Posterior vena cava (tissue), 2 donors: ENCODE data around the gene CACNA1C. TPM values are rescaled to one million over a fixed set of nuclear protein-coding genes. Genes with fewer than 3 reads are reported as not detected.

Experiments used
- DNase-seq: peaks from one replicate; pipeline ENCODE4 v3.0.0-alpha.2; 2020; ENCODE audit warnings: low spot score
- intact Hi-C, 2 donors: fragments of 100-400 bp; cut with DNase I; formaldehyde crosslinking; loops; one replicate each; pipeline versions ENCODE4 v1.14.1 to v1.14.2; 2022 to 2023
- total RNA-seq, 2 donors: library from RNA; stranded (reverse); fragmentation: NEBNext Ultra II Directional; extraction: Animal tissue kit (Norgen Biotek cat#: 25700); gene quantifications; one replicate each; pipeline ENCODE4 v1.2.1, GENCODE V29; 2021
- donor health status: DM: yes; HTN: yes; CAD: no.
- donor health status: DM: yes; HTN: yes; CAD: no.

Gene CACNA1C
- total RNA-seq, 2 donors from 2014 or later = 71.3 to 71.8 TPM

DNA sequence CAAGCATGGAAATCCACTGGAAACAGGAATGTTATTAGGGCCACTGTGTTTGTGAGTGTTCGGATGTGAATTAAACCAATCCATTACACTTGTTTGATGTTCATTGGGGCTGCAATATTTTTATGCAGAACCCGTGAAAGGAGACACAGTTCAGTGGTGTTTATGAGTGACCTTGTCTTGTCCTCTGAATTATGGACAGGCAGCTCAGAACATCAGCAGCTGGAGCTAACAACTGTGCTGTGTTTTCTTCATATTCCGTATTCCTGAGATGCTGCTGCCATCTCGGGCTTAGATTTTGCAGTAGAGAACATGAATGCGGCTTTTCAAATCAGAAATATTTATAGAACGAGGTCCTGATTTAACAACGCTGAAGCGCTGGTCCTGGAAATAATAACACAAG lies 20.3 kb upstream of the CACNA1C start:
- intact Hi-C loops = loop anchor here (5.0 to 10.0 kb wide), 3 partner anchors 58 to 238 kb away; no protein-coding TSS in a partner anchor
- DNase-seq = no peak

DNA sequence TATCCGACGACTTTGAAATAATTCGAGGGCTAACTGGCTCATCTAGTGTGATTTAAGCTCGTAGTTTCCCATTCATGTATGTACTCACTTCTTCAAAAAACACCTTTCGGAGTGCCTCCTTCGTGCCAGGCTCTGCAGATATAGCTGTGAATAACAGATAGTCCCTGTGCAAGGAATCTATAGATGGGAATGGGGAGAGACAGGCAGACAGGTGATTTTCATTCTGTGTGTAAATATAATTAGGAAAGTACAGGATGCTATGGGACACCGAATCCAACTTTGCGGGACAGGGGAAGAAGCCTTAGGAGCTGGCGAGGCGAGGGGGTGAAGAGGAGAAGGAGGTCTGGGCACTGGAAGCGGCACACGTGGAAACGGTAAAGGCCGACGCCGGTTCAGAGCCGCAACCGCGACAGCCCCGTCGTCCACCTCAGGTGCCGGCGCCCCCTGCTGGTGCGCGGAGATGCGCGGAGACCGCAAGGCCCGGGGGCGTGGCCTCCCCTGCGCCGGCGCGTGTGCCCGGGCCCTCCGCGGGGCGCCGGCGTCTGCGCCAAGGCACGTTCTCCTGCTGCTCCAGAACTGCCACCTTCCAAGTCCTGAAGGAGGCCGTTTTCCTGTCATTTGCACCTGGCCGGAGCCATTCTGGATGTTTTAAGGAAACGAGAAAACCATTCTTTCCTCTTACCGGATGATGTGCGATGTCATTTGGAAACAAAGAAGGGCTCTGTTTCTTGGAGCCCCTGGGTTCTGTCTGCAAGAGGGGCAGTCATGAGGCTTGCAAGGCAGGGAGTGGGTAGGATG lies 18.0 kb upstream of the CACNA1C start:
- intact Hi-C loops = loop anchor here (5.0 to 10.0 kb wide), 3 partner anchors 60 to 240 kb away; no protein-coding TSS in a partner anchor
- peak; percentile 96 for DNase-seq

DNA sequence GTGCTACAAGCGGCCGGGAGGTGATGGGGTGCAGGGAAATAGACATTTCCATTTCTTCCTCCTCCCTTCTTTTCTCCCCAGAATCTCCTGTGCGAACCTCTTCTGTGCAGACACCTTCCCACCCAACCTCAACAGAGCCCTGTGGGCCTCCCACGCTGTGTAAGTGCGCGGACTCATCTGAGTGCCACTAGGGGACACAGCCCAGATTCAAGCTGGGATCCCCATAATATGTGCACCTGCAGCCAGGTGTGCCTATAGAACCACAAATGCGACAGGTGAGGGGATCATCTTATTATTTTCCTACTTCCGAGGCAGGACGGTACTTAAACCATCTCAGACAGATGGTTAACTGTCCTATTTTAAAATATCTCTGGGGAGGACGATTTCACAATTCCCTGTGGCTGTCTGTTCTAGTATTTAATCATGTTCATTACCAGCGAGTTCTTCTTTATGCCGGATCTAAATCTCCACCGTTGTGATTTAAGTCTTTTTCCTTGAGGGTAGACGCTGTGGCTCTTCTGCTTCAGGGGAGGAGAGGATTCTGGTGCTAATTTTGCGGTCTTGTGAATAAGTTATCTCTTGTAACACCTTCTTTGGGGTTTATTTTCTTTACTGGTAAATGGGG lies 17.2 kb upstream of the CACNA1C start:
- intact Hi-C loops = loop anchor here (10.0 kb wide), 2 partner anchors 61 to 241 kb away; no protein-coding TSS in a partner anchor
- no peak for DNase-seq

DNA sequence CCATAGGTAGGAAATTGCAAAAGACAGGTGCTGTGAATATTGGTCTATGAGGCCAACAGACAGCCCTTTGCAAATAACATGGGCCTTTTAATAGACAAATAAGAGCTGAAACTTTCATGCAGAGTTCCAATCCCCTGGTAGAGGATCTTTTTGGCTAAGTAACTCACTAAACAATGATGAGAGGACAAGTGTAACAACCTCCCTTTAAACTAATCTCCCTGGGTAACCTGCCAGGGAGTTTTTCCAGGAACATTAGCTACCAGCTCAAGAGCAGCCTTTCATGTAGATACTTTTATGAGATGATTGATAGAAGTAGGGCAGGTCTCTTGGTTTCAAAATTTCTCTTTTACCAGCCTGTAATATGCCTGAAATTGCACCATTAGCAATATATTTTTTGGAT lies 13.8 kb upstream of the CACNA1C start:
- intact Hi-C loops = loop anchor here (10.0 kb wide), 2 partner anchors 64 to 244 kb away; no protein-coding TSS in a partner anchor
- no peak for DNase-seq

DNA sequence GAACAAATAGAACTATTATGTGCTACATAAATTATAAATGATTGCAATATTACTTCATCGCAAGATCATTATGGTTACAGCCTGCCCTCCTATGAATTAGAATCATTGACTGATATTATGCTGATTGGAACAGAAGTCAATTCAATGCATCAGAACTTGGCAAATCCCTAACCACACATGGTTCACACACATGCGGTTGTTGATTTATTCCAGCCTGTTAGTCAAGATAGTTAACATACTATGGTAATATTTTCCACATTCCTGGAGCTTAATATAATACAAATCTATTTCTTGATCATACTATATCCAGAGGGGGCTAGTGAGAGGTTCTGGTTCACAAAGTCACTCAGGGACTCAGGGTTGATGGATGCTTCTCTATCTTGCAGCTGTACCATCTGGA lies 9.7 kb upstream of the CACNA1C start:
- DNase-seq = no peak
- intact Hi-C loops = no loop called here

DNA sequence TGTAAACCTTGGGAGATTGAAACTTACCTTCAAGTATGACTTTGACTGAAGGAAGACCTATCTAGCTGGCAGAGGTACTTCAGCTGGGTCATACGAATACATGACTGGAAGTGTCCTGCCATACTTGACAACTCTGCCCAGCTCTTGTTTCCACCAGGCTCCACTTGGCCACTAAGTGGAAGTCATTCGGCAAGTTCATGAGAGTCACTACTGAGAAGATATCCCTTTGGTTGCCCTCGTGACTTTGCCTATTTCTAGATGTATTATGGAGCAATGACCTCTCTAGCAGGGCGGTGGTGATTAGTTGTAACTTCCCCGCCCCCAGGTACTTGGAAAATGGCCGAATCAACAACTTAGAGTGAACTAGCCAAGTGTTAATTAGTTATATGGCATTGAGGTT lies 8.6 kb upstream of the CACNA1C start:
- intact Hi-C loops = no loop called here

DNA sequence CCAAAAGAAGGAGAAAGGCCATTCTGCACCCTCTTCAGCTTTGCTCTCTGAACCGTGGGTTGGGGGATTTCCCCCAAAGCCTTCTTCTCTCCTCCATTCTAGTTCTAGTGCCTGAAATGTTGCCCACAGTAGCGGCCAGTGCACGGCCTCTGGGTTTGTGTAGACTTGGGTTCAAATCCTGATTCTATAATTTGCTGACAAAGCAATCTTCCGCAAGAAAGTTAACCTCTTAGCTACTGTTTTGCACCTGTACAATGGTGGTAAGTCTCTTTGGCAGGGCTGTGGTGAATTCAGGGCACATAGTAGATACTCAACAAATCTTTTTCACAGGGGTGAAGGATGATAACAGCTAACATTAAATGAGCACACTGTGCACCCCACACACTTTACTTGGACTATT lies 5.8 kb upstream of the CACNA1C start:
- no peak for DNase-seq
- intact Hi-C loops = no loop called here

More for the DNA sequence above, 8.6 kb upstream of the CACNA1C start:
- no peak for DNase-seq

DNA sequence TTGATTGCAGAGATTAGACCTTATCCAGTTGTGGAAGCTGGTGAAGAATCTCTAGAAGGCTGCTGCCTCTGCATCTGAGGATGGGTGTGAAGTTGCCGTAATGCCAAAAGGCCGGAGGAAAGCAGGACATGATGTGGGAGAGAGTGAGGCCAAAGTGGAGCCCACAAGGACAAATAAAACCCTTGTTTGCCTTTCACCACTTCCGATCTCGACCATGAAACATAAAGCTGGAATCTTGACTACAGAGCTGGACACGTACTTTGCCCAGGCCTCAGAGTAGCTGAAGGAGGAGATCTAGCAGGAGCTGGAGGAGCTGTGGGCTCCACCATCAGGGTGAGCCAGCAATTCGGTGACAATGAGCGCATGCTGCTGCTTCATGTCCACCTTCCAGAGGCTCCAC lies 5.0 kb upstream of the CACNA1C start:
- intact Hi-C loops = no loop called here
- DNase-seq = no peak

DNA sequence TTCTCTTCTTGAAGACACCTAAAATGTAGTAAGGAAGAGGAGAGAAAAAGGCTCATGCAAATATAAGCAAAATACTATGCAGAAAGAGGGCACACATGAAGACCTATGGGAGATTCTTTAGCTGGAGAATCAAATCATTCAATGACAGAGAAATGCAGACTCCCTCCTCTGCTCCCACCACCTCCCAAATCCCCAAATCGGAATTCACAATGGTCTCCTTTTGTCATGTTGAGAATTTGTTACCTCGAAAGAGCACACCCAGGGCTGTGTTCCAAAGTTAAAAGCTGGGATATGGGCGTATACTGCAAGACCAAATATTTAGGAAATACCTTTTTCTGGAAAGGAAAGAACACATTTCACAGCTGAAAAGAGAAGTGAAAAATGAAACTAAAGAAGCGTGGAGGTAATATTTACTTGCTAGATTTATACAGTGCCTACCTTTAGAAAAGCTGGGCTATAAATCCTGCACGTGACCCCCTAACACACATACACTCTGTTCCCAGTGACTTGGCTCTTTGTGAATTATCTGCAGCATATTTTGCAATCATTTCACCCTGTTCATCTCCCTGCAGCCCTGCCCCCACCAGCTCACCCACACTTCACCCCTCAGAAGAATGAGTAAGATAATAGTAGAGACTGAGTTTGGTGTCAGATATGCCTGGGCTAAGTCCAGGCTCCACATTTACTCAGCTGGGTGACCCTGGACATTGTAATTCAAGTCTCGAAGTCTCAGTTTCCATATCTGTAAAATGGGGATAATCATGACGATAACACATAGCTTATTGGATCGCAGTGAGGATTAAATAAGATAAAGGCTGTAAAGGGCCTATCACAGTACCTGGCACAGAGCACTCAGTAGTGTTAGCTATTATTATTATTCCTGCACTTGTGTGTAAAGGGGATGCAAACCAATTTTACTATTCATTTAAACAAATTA lies 2.9 kb upstream of the CACNA1C start:
- no peak for DNase-seq
- intact Hi-C loops = no loop called here

DNA sequence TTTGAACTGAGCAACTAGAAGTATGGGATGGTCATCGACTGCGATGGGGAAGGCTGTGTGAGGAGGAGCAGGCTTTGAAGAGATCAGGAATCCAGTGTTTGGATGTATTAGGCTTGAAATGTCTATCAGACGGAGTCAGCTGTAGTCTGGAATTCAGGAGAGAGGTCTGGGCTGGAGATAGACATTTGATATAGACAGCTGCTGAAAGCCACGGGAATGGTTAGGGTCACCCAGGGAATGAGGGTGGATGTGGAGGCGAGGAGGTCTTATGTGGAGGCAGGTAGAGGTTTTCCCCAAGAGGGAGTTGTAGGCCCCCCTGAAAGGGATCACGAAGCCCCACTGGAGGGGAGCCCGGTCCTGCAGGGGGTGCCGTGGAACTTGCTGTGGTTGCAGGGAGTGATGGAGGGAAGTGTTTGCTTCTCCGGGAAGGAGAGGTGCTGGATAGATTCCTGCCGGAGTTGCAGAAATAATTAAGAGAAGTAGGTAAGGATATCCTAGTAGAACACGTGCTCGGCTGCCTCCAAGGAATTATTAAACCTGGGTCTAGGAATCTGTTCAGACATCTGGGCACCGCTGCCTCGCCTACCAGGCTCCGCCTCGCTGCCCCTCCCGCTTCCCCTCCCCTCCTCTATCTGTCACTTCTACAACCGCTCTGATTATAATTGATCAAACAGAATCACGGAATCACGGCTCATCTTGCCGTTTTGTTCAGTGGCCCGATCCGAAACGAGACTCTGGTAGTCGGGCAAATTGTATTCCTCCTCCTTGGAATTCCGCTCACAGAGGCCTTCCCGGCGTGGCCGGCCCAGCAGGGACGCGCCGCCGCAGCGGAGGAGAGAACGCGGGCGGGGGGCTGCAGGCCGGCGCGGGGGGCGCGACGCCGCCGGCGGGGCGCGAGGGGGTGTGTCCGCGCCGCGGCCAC lies 826 bp upstream of the CACNA1C start:
- intact Hi-C loops = no loop called here
- DNase-seq = no peak

DNA sequence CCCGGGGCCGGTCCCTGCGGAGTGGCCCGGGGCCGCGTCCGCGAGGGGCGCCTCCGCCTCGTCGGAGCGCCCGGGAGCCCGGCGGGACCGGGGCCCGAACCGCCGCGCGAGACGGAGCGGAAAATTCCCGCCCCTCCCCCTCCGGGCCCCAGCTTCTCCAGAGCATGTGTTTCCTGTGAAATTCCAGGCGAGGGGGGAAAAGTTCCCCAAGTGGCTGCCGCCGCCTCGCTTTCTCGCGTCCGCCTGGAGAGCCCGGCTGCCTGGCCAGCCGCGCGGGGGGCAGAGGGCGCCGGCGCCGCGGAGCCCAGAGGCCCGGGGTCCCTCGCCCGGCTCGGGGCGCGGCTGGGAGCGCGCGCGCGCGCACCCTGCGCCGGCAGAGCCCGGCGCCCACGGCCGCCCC lies 904 bp downstream of the CACNA1C start:
- intact Hi-C loops = no loop called here
- DNase-seq = no peak

DNA sequence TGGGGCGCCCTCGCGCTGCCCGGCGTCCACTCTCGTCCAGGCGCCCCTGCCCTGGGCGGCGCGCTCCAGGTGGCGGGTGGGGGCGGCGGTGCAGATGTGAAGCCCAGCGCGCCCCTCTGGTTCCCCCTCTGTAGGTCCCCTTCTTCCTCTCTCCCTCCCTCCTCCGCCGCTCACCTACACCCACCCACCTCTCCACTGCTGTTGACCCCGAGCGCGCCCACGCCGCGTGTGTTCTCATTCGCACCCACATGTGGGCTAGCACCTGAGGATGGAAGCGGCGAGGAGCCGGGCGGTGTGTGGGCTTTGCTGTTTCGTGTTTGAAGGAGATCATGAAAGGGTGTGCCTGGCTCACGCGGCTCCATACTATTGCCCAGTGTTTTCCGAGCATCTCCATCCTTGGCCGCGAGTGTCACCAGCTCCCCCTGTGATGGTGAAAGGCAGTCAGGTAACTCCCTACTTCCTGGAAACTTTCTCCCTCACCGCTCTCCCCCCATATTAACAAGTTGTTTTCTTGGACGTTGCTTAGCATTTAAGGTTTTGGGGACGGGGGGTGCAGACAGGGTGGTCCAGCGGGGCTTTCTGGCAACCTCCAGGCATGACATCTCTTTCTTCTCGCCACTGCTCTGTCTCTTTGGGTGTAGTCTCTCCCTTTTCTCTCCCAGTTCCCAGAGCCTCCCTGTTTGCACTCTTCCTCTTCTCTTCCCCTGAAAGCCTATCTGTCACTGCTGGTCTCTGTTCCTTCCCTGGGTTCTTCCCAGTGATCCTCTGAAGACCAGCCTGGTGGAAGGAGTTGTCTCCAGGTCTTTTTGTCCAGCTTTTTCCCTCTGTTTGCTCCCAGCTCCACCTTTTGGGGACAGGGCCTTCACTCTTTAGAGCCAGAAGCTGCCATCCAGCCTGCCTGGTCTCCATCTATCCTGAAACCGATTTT lies 1.6 kb downstream of the CACNA1C start:
- no peak for DNase-seq

DNA sequence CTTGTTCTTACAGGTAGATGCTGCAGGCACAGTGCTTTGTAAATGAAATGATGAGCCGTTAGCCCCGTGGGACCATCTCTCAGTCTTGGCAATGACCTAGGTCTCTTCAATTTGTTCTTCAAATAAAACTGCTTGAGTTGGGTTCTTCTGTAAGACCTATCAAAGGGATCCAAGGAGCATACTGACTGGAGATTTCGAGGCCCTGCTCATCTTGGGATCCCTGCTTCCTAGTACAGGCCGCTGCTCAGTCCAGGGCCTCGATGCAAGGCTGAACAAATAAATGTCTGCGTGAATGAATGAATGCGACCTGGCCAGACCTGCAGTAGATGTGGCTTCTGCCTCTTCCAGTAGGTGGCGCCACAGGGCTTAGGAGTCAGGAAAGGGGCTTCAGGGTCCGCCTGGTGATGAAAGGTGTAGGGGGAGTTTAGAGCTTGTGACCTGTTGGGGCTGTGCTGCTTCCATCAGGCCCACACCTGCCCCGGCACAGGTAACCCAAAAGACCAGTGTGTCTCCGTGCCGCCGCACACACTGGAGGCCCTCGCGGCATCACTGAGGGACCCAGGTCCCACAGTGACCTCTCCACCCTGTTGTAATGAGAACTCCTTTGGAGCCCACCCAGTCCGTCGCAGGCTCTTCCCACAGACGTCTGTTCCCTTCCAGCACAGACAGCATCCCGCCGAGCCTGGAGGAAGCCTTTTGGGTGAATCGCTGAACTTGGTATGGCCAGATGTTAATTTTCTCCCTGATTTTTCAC lies 4.4 kb downstream of the CACNA1C start:
- intact Hi-C loops = loop anchor here in 1 of 2 donors (5.0 kb wide), 3 partner anchors 105 to 525 kb away; no protein-coding TSS in a partner anchor
- DNase-seq = peak; percentile 89

More for the DNA sequence above, 1.6 kb downstream of the CACNA1C start:
- intact Hi-C loops = loop anchor here in 1 of 2 donors (5.0 kb wide), 3 partner anchors 108 to 528 kb away; no protein-coding TSS in a partner anchor

DNA sequence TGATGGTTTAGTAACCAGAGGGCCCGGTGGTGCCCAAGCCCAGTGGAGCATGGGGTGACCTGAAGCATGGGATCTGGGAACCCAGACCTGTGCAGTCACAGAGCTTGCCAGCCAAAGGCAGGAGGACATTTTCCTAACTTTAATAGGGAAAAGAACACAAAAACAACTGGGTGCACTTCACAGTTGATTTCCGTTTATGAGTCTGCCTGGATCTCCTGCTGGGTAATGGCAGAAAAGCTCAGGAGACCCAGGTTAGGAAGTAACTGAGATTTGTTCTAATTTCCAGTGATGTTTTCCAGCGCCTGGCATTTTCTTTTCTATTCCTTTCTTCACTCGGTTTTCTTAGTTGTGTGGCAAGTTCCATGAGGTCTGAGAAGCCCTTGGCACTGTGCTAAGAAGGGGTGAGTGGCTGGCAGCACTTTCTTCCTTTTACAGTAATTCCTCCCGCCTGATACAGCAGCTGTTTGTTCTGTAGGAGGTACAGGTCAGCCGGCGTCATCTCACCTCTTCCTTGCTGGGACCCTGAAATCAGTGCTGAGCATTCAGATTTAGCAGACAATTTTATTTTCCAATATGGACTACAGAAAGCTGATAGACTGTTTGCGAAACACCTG lies 5.1 kb downstream of the CACNA1C start:
- intact Hi-C loops = loop anchor here in 1 of 2 donors (5.0 kb wide), 3 partner anchors 104 to 524 kb away; no protein-coding TSS in a partner anchor
- no peak for DNase-seq

DNA sequence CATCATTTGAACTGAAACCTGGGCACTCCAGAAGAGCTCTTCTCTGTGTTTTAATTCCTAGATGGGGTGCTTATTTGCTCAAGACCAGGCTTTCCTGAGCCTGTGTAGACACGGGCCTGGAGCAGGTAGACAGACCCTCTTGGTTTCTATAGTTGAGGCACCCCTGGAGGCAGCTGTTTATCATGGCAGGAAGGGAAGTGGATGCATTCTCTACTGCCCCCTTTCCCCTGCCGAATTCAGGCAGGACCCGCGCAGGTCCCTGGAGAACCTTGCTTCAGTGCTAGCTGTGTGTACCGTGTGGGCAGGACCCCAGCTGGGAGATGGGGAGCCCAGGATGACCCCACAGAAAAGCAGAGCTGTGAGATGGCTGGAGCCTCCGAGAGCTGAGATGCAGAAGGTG lies 6.0 kb downstream of the CACNA1C start:
- intact Hi-C loops = loop anchor here in 1 of 2 donors (5.0 kb wide), 3 partner anchors 103 to 523 kb away; no protein-coding TSS in a partner anchor
- no peak for DNase-seq

DNA sequence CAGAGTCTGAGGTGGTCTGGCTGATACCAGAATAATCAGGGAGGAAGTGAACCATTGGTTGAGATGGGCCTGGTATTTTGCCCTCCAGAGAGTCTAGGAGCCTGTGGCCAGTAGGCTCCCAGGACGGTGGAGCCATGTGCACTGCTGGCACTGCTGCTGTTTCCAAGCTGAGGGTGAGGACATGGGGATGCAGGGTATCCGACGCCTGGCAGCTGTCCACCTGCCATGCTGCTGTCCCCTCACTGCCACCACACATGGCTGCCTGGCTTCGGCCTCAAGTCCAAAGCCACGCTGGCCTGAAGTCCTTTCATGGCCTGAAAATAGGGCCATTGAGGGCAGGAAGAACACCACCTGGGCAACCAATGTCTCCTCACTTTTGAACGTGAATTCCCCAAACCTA lies 8.6 kb downstream of the CACNA1C start:
- DNase-seq = no peak
- intact Hi-C loops = loop anchor here in 1 of 2 donors (10.0 kb wide), 1 partner anchor 203 kb away; no protein-coding TSS in a partner anchor
